K562 (cell line): ENCODE measurements around the gene GYPC. TPM values are rescaled to one million over a fixed set of nuclear protein-coding genes. Genes with fewer than 3 reads are reported as not detected.
A peak's percentile ranks its signal among the peaks of the same experiment; 100 is the strongest.

Experiments
- ATAC-seq: fragments of 200-7000 bp; cut with Tn5 transposase; 3 replicates; pipeline ENCODE4 v1.9.1; 2020; ENCODE audit warnings: moderate library complexity
- BruUV-seq: library from RNA; stranded (reverse); fragments of 400-500 nt; replicated peaks from 2 replicates; lab custom pipeline; 2021; lab: Mats Ljungman, UMichigan
- CTCF ChIA-PET: fragments of 300-600 bp; formaldehyde crosslinking; extraction: SDS; loops from one replicate; lab custom pipeline; 2021; ENCODE audit warnings: low intra/inter-chr PET ratio; lab: Yijun Ruan, JAX
- POLR2A ChIA-PET: fragments of 300-600, 350-650 bp; sonication (Branson Sonifier 250); formaldehyde crosslinking; extraction: SDS; loops from one replicate; lab custom pipeline; 2021; ENCODE audit warnings: antibody characterized with exemption, inconsistent platforms; lab: Yijun Ruan, JAX
- DNase-seq, 4 experiments: peaks; one replicate each; pipeline versions ENCODE4 v3.0.0 to v3.0.0-alpha.2; 2011 to 2018; ENCODE audit warnings: low spot score in 3 of 4, mixed read lengths in 3 of 4; ENCODE audit errors: extremely low read depth in 1 of 4
- FAIRE-seq: peaks from 2 replicates; lab custom pipeline; 2011; peaks lifted over from hg19 to GRCh38; lab: Jason Lieb, UNC
- H2AFZ ChIP-seq: 2 replicates; pipeline ENCODE4 v1.6.0; 2011; ENCODE audit warnings: low read depth, low read length, control low read depth, inconsistent platforms
- H3K27ac ChIP-seq: fragments of 200-600 bp; 3 replicates; pipeline ENCODE4 v1.8.0; 2011; ENCODE audit warnings: low read depth, mild to moderate bottlenecking, control low read depth, inconsistent platforms, low read length, moderate library complexity, mixed read lengths; ENCODE audit errors: extremely low read depth
- H3K27me3 ChIP-seq, 2 experiments: fragments of 300-600 bp in 1 of 2; 2 replicates in 1 of 2; 3 replicates in 1 of 2; pipeline versions ENCODE4 v1.6.0 to v1.8.0; 2011; ENCODE audit warnings: inconsistent platforms in 2 of 2, low read length in 2 of 2, mild to moderate bottlenecking in 1 of 2, mixed read lengths in 1 of 2, moderate library complexity in 1 of 2; ENCODE audit not compliant: control insufficient read depth in 2 of 2, insufficient read depth in 2 of 2
- H3K36me3 ChIP-seq: fragments of 300-600 bp; 3 replicates; pipeline ENCODE4 v1.8.0; 2011; ENCODE audit warnings: mild to moderate bottlenecking, low read length, inconsistent platforms; ENCODE audit not compliant: control insufficient read depth, insufficient read depth
- H3K4me1 ChIP-seq, 2 experiments: fragments of 200-600 bp in 1 of 2; replicated peaks in 1 of 2; 2 replicates in 1 of 2; 3 replicates in 1 of 2; pipeline versions ENCODE4 v1.5.1 to v1.8.0; 2011; ENCODE audit warnings: inconsistent platforms in 2 of 2, low read length in 2 of 2, mild to moderate bottlenecking in 1 of 2, mixed read lengths in 1 of 2, moderate library complexity in 1 of 2; ENCODE audit not compliant: control insufficient read depth in 2 of 2, insufficient read depth in 2 of 2
- H3K4me2 ChIP-seq: 2 replicates; pipeline ENCODE4 v1.6.1; 2011; ENCODE audit warnings: low read length, control low read depth, inconsistent platforms, mixed read lengths; ENCODE audit not compliant: insufficient read depth
- H3K4me3 ChIP-seq: fragments of 200-600 bp; sonication (generic), shearing (Covaris generic); 2 replicates; pipeline ENCODE4 v1.5.1; 2016; ENCODE audit warnings: control low read depth, inconsistent platforms
- H3K79me2 ChIP-seq: fragments of 200-600 bp; 3 replicates; pipeline ENCODE4 v1.8.0; 2011; ENCODE audit warnings: low read length, inconsistent platforms; ENCODE audit not compliant: control insufficient read depth, insufficient read depth
- H3K9ac ChIP-seq, 2 experiments: 2 replicates each; pipeline versions ENCODE4 v1.6.0 to v1.6.1; 2011; ENCODE audit warnings: low read depth in 2 of 2, low read length in 2 of 2, control low read depth in 1 of 2, inconsistent platforms in 1 of 2, mild to moderate bottlenecking in 1 of 2, mixed read lengths in 1 of 2; ENCODE audit not compliant: insufficient read depth in 1 of 2
- H3K9me1 ChIP-seq: one replicate; pipeline ENCODE4 v1.6.0; 2011; ENCODE audit warnings: inconsistent platforms, mild to moderate bottlenecking, low read length, moderate library complexity; ENCODE audit not compliant: control insufficient read depth, insufficient read depth
- H3K9me3 ChIP-seq: replicated peaks from 2 replicates; pipeline ENCODE4 v1.5.1; 2011; ENCODE audit warnings: low read depth, low read length, inconsistent platforms; ENCODE audit not compliant: control insufficient read depth, insufficient read depth
- H4K20me1 ChIP-seq: replicated peaks from 2 replicates; pipeline ENCODE4 v1.6.1; 2011; ENCODE audit warnings: low read length, inconsistent platforms, mixed read lengths; ENCODE audit not compliant: control insufficient read depth, insufficient read depth
- BCOR ChIP-seq: fragments of 450-650 bp; IDR thresholded peaks from 2 replicates; pipeline ENCODE4 v1.6.1; 2016
- MEF2D ChIP-seq: conservative IDR thresholded peaks from 2 replicates; pipeline ENCODE4 v1.6.1; 2016; ENCODE audit warnings: low read depth, missing genetic modification characterization, missing compliant biosample characterization
- NFIC ChIP-seq: fragments of 450-650 bp; IDR thresholded peaks from 2 replicates; pipeline ENCODE4 v1.6.1; 2017; ENCODE audit warnings: mild to moderate bottlenecking, inconsistent platforms
- NR2F6 ChIP-seq: fragments of 450-650 bp; formaldehyde crosslinking; IDR thresholded peaks from 2 replicates; pipeline ENCODE4 v1.4.0; 2020; ENCODE audit warnings: mild to moderate bottlenecking
- RBM14 ChIP-seq: fragments of 200-400 bp; formaldehyde crosslinking; IDR thresholded peaks from 2 replicates; pipeline ENCODE4 v1.6.1; 2018; ENCODE audit warnings: low read depth, mild to moderate bottlenecking, low read length, moderate library complexity, borderline replicate concordance; ENCODE audit not compliant: insufficient read depth
- RBM15 ChIP-seq: fragments of 200-400 bp; formaldehyde crosslinking; IDR thresholded peaks from 2 replicates; pipeline ENCODE4 v1.6.1; 2018; ENCODE audit warnings: mild to moderate bottlenecking, low read length, moderate library complexity; ENCODE audit not compliant: insufficient read depth
- SIN3B ChIP-seq: fragments of 450-650 bp; IDR thresholded peaks from 2 replicates; pipeline ENCODE4 v1.6.1; 2017; ENCODE audit warnings: low read depth, mild to moderate bottlenecking, moderate library complexity
- SREBF1 ChIP-seq: fragments of 150-350 bp; IDR thresholded peaks from 2 replicates; pipeline ENCODE4 v1.6.1; 2014; ENCODE audit warnings: antibody characterized with exemption, low read depth, low read length, borderline replicate concordance
- STAT5A ChIP-seq: IDR thresholded peaks from 2 replicates; pipeline ENCODE4 v1.6.1; 2012; ENCODE audit warnings: low read length, inconsistent platforms, borderline replicate concordance
- ZNF175 ChIP-seq: fragments of 200-800 bp; sonication (Bioruptor generic); IDR thresholded peaks from 2 replicates; pipeline ENCODE4 v1.6.1; 2016; ENCODE audit warnings: low read depth, mild to moderate bottlenecking, missing genetic modification characterization, missing compliant biosample characterization
- ZNF551 ChIP-seq: fragments of 250-450 bp; sonication (Bioruptor Pico); IDR thresholded peaks from 2 replicates; pipeline ENCODE4 v1.5.0; 2021; ENCODE audit warnings: mild to moderate bottlenecking, moderate library complexity
- ZNF583 ChIP-seq: fragments of 250-450 bp; sonication (Bioruptor Pico); IDR thresholded peaks from 2 replicates; pipeline ENCODE4 v1.4.0; 2020
- ZNF75A ChIP-seq: fragments of 450-650 bp; formaldehyde crosslinking; IDR thresholded peaks from 2 replicates; pipeline ENCODE4 v1.4.0; 2020; ENCODE audit warnings: mild to moderate bottlenecking
- WGBS: fragments of 100-300 bp; shearing (Covaris generic); methylation state at CpG from one replicate; pipeline ENCODE4 v1.1.6; 2016; ENCODE audit warnings: low coverage, mixed read lengths; ENCODE audit not compliant: insufficient coverage; ENCODE audit errors: missing lambda C conversion rate; 5-methylcytosine and 5-hydroxymethylcytosine counted together
- in situ Hi-C: fragments of 300-500 bp; cut with MboI; formaldehyde crosslinking; loops from 4 replicates; pipeline ENCODE4 v1.15.0; 2018; ENCODE audit warnings: inconsistent platforms, mixed read lengths
- intact Hi-C: fragments of 100-400 bp; cut with micrococcal nuclease; formaldehyde crosslinking; loops from 2 replicates; pipeline ENCODE4 v1.14.2; 2022
- polyA plus RNA-seq, 8 experiments: library from polyadenylated mRNA; depleted of rRNA in 4 of 8; stranded (reverse) in 5 of 8; unstranded in 3 of 8; fragments of >200 nt; fragmentation: Nextera tagmentation in 2 of 8; fragmentation: Illumina TruSeq in 1 of 8; extraction: Ambion mirVana in 2 of 8; extraction: Trizol in 1 of 8; gene quantifications; 2 replicates each; pipeline versions ENCODE4 v1.2.1 to v1.2.3, GENCODE V29; 2011 to 2014; ENCODE audit warnings: inconsistent platforms in 1 of 8, missing spikeins in 1 of 8
- total RNA-seq, 7 experiments: library from RNA; depleted of rRNA in 6 of 7; stranded (reverse); fragments of >200 nt in 6 of 7; fragmentation: Illumina TruSeq in 2 of 7; extraction: Trizol in 2 of 7; gene quantifications; 2 replicates each; pipeline versions ENCODE4 v1.2.1 to v1.2.3, GENCODE V29; 2011 to 2021; ENCODE audit warnings: low replicate concordance in 1 of 7
- TF ChIP-seq, protein P1 (sequence below): fragments of 250-450 bp; sonication (Bioruptor Pico); IDR thresholded peaks from 2 replicates; pipeline ENCODE4 v1.5.0; 2021; ENCODE audit warnings: mild to moderate bottlenecking, borderline replicate concordance

The GYPC gene
- total and polyA plus RNA-seq, 9 of the 15 experiments (the other 6 are each of a cell fraction or from before 2014, with no cell fraction given): 50.6 to 282 (median 194) TPM

DNA sequence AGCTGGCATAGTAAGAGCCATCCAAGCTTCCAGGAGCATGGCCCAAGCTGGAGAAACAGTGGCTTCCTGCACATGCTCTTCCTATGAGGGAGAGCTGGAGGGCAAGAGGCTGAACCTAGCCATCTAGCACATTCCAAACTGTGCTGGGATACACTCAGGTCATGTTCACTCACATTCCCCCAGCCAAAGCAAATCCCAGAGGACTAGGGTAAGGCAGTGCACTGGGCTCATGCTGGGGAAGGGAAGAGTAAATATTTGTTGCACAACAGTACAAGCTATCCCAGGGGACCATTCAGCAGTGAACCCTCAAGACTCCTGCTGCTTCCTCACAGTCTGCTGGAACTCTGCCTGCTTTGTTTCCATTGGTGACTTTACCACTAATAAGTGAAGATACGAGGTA, 20.7 kb upstream of the GYPC start:
- Histone ChIP-seq H3K9ac (no peak overlapping the region), H3K9me3 (no peaks in the 10 kb centered on the region), H3K9me1 (no peaks in the 10 kb centered on the region), H4K20me1 (no peaks in the 10 kb centered on the region), H3K79me2 (no peaks in the 10 kb centered on the region), H3K4me3 (no peak overlapping the region), H3K4me2 (no peak overlapping the region), H2AFZ (peak overlapping the region; percentile 65; the same call in 1 of the 2 replicates), H3K4me1 (peaks cover 16 to 29% of the 10 kb centered on the region in 2 experiments; a peak in 4 of 5 replicates), H3K36me3 (no peaks in the 10 kb centered on the region), H3K27ac (no peak overlapping the region), H3K27me3 (no peaks in the 10 kb centered on the region)
- 31% methylated on average over 1 of the region's 1 CpG for WGBS
- intact Hi-C loops (no loop called here), in situ Hi-C loops (no loop called here)
- BruUV-seq: no TSS peak
- CTCF ChIA-PET: no interaction called here
- no peak for DNase-seq
- TF ChIP-seq STAT5A (no peak), RBM14 (no peak)
- ATAC-seq: no peak
- no peak for FAIRE-seq
- POLR2A ChIA-PET: no interaction called here

DNA sequence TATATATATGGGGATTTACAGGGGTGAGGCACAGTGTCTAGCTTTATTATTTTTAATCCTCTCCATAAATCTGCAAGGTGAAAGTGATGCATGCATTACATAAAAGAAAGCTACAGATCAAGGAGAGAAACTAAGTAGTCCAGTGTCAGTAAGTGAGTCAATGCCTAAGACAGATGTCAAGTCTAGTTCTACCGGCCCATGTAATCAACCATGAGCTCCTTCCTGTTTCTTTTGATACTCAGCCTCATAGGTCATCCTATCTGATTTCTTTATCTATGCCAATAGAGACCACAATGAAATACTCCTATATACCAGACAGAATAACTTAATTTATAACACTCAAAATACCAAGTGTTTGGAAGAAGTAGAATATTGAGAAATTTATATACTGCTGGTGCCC, 20.2 kb upstream of the GYPC start:
- intact Hi-C loops (no loop called here), in situ Hi-C loops (no loop called here)
- peaks cover 16 to 29% of the 10 kb centered on the region in 2 experiments; a peak in 4 of 5 replicates for H3K4me1 ChIP-seq
- H3K9me1 ChIP-seq: no peaks in the 10 kb centered on the region
- H3K27me3 ChIP-seq: no peaks in the 10 kb centered on the region
- ATAC-seq (no peak), DNase-seq (no peak), FAIRE-seq (no peak)
- ChIA-PET CTCF (no interaction called here), POLR2A (interaction anchor here (0.8 kb wide), 1 partner anchor 153 kb away, joined by 3 read pairs; no protein-coding TSS in a partner anchor)
- TF ChIP-seq MEF2D (tag): no peak
- no peak for TF ChIP-seq ZNF551 (CRISPR knock-in tag)
- no peak for TF ChIP-seq BCOR
- TF ChIP-seq, protein P1, sequence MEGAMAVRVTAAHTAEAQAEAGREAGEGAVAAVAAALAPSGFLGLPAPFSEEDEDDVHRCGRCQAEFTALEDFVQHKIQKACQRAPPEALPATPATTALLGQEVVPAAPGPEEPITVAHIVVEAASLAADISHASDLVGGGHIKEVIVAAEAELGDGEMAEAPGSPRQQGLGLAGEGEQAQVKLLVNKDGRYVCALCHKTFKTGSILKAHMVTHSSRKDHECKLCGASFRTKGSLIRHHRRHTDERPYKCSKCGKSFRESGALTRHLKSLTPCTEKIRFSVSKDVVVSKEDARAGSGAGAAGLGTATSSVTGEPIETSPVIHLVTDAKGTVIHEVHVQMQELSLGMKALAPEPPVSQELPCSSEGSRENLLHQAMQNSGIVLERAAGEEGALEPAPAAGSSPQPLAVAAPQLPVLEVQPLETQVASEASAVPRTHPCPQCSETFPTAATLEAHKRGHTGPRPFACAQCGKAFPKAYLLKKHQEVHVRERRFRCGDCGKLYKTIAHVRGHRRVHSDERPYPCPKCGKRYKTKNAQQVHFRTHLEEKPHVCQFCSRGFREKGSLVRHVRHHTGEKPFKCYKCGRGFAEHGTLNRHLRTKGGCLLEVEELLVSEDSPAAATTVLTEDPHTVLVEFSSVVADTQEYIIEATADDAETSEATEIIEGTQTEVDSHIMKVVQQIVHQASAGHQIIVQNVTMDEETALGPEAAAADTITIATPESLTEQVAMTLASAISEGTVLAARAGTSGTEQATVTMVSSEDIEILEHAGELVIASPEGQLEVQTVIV (CRISPR knock-in tag): no peak
- no peak for TF ChIP-seq SREBF1
- TF ChIP-seq ZNF175 (CRISPR knock-in tag): no peak
- TF ChIP-seq ZNF75A (CRISPR knock-in tag): no peak
- no peak for TF ChIP-seq ZNF583 (CRISPR knock-in tag)
- TF ChIP-seq RBM15: no peak
- TF ChIP-seq NFIC: no peak
- no peak for TF ChIP-seq SIN3B
- no peak for TF ChIP-seq NR2F6 (CRISPR knock-in tag)
- no peak overlapping the region for H3K9ac ChIP-seq
- no peak overlapping the region for H3K27ac ChIP-seq
- BruUV-seq: no TSS peak
- no peaks in the 10 kb centered on the region for H3K9me3 ChIP-seq
- no peak overlapping the region for H3K4me3 ChIP-seq
- no peak overlapping the region for H3K4me2 ChIP-seq
- no peaks in the 10 kb centered on the region for H3K36me3 ChIP-seq
- no peak overlapping the region for H2AFZ ChIP-seq
- H3K79me2 ChIP-seq: no peaks in the 10 kb centered on the region
- 0% methylated on average over 1 of the region's 1 CpG for WGBS
- H4K20me1 ChIP-seq: no peaks in the 10 kb centered on the region
